GM12878 (cell line): Measurements from ENCODE around the gene GDE1.

Source experiments
- CTCF ChIP-seq, 3 experiments: IDR thresholded peaks in 2 of 3; conservative IDR thresholded peaks in 1 of 3; 2 replicates each; pipeline ENCODE4 v1.5.1; 2011; ENCODE audit warnings: low read depth in 3 of 3, low read length in 3 of 3, mild to moderate bottlenecking in 3 of 3, control low read depth in 2 of 3, moderate library complexity in 2 of 3, inconsistent platforms in 1 of 3, mixed read lengths in 1 of 3; ENCODE audit not compliant: control insufficient read depth in 2 of 3, insufficient read depth in 1 of 3; ENCODE audit errors: extremely low read depth in 1 of 3
- HCFC1 ChIP-seq: fragments of 150-350 bp; IDR thresholded peaks from 2 replicates; pipeline ENCODE4 v1.6.1; 2014; ENCODE audit warnings: low read length
- PBX3 ChIP-seq: IDR thresholded peaks from 2 replicates; pipeline ENCODE4 v1.6.1; 2011; ENCODE audit warnings: mild to moderate bottlenecking, low read depth, low read length, moderate library complexity; ENCODE audit not compliant: insufficient replicate concordance
- POLR2A ChIP-seq: IDR thresholded peaks from 2 replicates; pipeline ENCODE4 v1.6.1; 2011; ENCODE audit warnings: low read depth, mild to moderate bottlenecking, low read length
- SP1 ChIP-seq: IDR thresholded peaks from one replicate; pipeline ENCODE4 v1.6.1; 2011; ENCODE audit warnings: low read depth, low read length
- ZNF24 ChIP-seq: fragments of 450-650 bp; IDR thresholded peaks from 2 replicates; pipeline ENCODE4 v1.6.1; 2017; ENCODE audit warnings: antibody characterized with exemption, mild to moderate bottlenecking

- TF ChIP-seq CTCF (IDR thresholded peaks at IDR 0.05 in 2 of 3, conservative IDR thresholded peaks at IDR 0.05 in 1 of 3; ENCODE audit: control insufficient read depth in 2 of 3, extremely low read depth in 1 of 3, insufficient read depth in 1 of 3, low read depth in 3 of 3, low read length in 3 of 3) (no peak), HCFC1 (no peak), POLR2A (no peak), ZNF24 (no peak), SP1 (no peak), PBX3 (no peak)
Measured at GRCh38 chr16:19540241-19540970, 18.5 kb upstream of the GDE1 start.
